Liver (tissue), 9 donors: ENCODE results near the gene PDC. TPM values are rescaled to one million over a fixed set of nuclear protein-coding genes. Genes with fewer than 3 reads are reported as not detected.

Experiments used
- DNase-seq: peaks from one replicate; pipeline ENCODE4 v3.0.0-alpha.2; 2017; ENCODE audit warnings: low spot score
- H3K27ac ChIP-seq, 2 donors: one replicate each; pipeline ENCODE4 v1.7.0; 2013; ENCODE audit warnings: inconsistent platforms in 2 of 2, low read length in 2 of 2, control low read depth in 1 of 2, low read depth in 1 of 2, mild to moderate bottlenecking in 1 of 2
- H3K27me3 ChIP-seq, 4 donors: one replicate each; pipeline versions ENCODE4 v1.6.1 to v1.7.0; 2013; ENCODE audit warnings: low read length in 3 of 4, inconsistent platforms in 1 of 4, mild to moderate bottlenecking in 1 of 4, moderate library complexity in 1 of 4; ENCODE audit not compliant: control insufficient read depth in 4 of 4, insufficient read depth in 4 of 4
- H3K36me3 ChIP-seq, 4 donors: one replicate each; pipeline versions ENCODE4 v1.6.1 to v1.7.0; 2013; ENCODE audit warnings: low read length in 3 of 4, mild to moderate bottlenecking in 3 of 4, low read depth in 1 of 4, moderate library complexity in 1 of 4; ENCODE audit not compliant: control insufficient read depth in 4 of 4, insufficient read depth in 3 of 4
- H3K4me1 ChIP-seq, 4 donors: one replicate each; pipeline versions ENCODE4 v1.6.1 to v1.7.0; 2013; ENCODE audit warnings: low read length in 3 of 4, mild to moderate bottlenecking in 3 of 4, moderate library complexity in 1 of 4; ENCODE audit not compliant: control insufficient read depth in 4 of 4, insufficient read depth in 4 of 4
- H3K4me3 ChIP-seq, 3 donors: one replicate each; pipeline versions ENCODE4 v1.6.1 to v1.7.0; 2013; ENCODE audit warnings: low read length in 3 of 3, control low read depth in 1 of 3, low read depth in 1 of 3, mild to moderate bottlenecking in 1 of 3
- H3K9ac ChIP-seq, 2 donors: one replicate each; pipeline ENCODE4 v1.7.0; 2013; ENCODE audit warnings: low read length in 2 of 2, mild to moderate bottlenecking in 2 of 2, moderate library complexity in 2 of 2, control low read depth in 1 of 2, low read depth in 1 of 2
- H3K9me3 ChIP-seq, 4 donors: one replicate each; pipeline versions ENCODE4 v1.6.1 to v1.7.0; 2013; ENCODE audit warnings: low read length in 3 of 4; ENCODE audit not compliant: control insufficient read depth in 4 of 4
- EGR1 ChIP-seq, 2 donors: IDR thresholded peaks; 2 replicates each; pipeline ENCODE4 v1.6.1; 2016 to 2018; ENCODE audit warnings: antibody characterized with exemption in 2 of 2, low read depth in 2 of 2
- FOXA1 ChIP-seq: IDR thresholded peaks from 2 replicates; pipeline ENCODE4 v1.6.1; 2016; ENCODE audit warnings: antibody characterized with exemption
- JUND ChIP-seq, 2 donors: IDR thresholded peaks; 2 replicates each; pipeline ENCODE4 v1.6.1; 2016; ENCODE audit warnings: antibody characterized with exemption in 2 of 2
- NR2F2 ChIP-seq: IDR thresholded peaks from 2 replicates; pipeline ENCODE4 v1.6.1; 2016; ENCODE audit warnings: antibody characterized with exemption
- RAD21 ChIP-seq, 2 donors: IDR thresholded peaks; 2 replicates each; pipeline ENCODE4 v1.6.1; 2016; ENCODE audit warnings: antibody characterized with exemption in 2 of 2, mild to moderate bottlenecking in 2 of 2
- RXRA ChIP-seq, 2 donors: IDR thresholded peaks; 2 replicates each; pipeline ENCODE4 v1.6.1; 2017 to 2018; ENCODE audit warnings: antibody characterized with exemption in 2 of 2, mild to moderate bottlenecking in 1 of 2
- SP1 ChIP-seq: IDR thresholded peaks from 2 replicates; pipeline ENCODE4 v1.6.1; 2018; ENCODE audit warnings: antibody characterized with exemption, mild to moderate bottlenecking
- TAF1 ChIP-seq: conservative IDR thresholded peaks from 2 replicates; pipeline ENCODE4 v1.6.1; 2016; ENCODE audit warnings: antibody characterized with exemption, mild to moderate bottlenecking
- YY1 ChIP-seq: IDR thresholded peaks from 2 replicates; pipeline ENCODE4 v1.6.1; 2016; ENCODE audit warnings: antibody characterized with exemption, mild to moderate bottlenecking
- WGBS: extraction: QIAGEN DNeasy Blood & Tissue Kit; methylation state at CpG from one replicate; pipeline ENCODE4 v1.1.7; 2013; 5-methylcytosine and 5-hydroxymethylcytosine counted together
- polyA plus RNA-seq, 2 donors: library from polyadenylated mRNA; stranded (reverse) in 1 of 2; unstranded in 1 of 2; fragments of 200-250 nt in 1 of 2; fragments of >200 nt in 1 of 2; fragmentation: Nextera tagmentation in 1 of 2; extraction: Ambion mirVana in 1 of 2; gene quantifications; one replicate each; pipeline versions ENCODE4 v1.2.1 to v1.2.3, GENCODE V29; 2013 to 2015
- total RNA-seq, 2 donors: library from RNA; depleted of rRNA; stranded (reverse); fragments of >200 nt; gene quantifications; one replicate each; pipeline ENCODE4 v1.2.3, GENCODE V29; 2014
- TF ChIP-seq, protein P1 (sequence below): fragments of 150-350 bp; IDR thresholded peaks from 2 replicates; pipeline ENCODE4 v1.5.1; 2017; ENCODE audit warnings: improper control_type of control experiment, low read depth, low read length; ENCODE audit not compliant: missing input control
- donor health status: healthy.
- donor health status: healthy.
- donor health status: healthy.
- donor health status: healthy.
- donor health status: healthy.

Gene PDC
- total and polyA plus RNA-seq, 4 donors: 0.22 TPM; not detected in 3

DNA sequence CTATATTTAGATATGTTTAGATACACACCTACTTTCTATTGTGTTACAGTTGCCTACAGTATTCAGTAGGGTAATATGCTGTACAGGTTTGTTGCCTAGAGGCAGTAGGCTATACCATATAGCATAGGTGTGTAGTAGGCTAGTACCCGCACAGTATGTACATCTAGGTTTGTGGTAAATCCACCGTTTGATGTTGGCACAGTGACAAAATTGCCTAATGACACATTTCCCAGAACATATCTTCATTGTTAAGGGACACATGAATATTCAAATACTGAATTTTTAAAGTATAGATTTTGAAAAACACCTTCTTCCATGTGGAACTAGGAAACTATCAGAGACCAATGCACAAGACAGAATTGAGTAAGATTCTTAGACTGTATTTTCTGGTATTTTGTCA is 22.6 kb upstream of the PDC start:
- Histone ChIP-seq H3K4me3 (no peak overlapping the region), H3K4me1 (no peaks in the 10 kb centered on the region), H3K27me3 (no peaks in the 10 kb centered on the region), H3K9me3 (no peaks in the 10 kb centered on the region), H3K9ac (no peak overlapping the region), H3K27ac (no peak overlapping the region), H3K36me3 (no peaks in the 10 kb centered on the region)
- DNase-seq: no peak
- WGBS: 66% methylated on average over 2 of the region's 2 CpGs
- TF ChIP-seq FOXA1: no peak
- TF ChIP-seq RAD21 (IDR thresholded peaks at IDR 0.05): no peak
- no peak for TF ChIP-seq RXRA (IDR thresholded peaks at IDR 0.05)

DNA sequence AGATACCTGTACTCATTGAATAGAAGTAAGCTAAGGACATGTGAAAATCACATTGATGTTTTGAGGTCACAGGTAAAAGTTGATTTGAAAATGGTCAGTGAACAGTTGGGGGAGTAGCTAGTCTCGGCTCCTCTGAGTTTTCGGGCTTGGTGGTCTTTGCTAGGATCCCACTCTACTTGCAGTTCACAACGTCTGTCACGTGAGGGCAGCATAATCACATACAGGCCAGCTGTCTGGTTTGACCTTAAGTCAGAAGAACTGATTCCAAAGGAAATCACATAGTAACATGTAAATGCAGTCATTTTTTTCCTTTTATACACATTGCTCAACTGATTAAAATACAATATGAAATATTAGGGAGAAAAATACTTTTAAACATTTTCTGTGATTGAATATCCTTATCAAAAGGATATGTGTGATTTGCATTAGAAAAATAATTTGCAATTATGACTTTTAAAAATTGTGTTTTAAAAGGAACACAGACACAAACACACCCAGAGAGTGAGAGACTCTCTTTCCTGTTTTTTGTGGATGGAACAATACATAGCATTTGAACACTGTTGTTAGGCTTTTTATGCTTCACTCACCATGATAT is 21.8 kb upstream of the PDC start:
- TF ChIP-seq FOXA1 (no peak), NR2F2 (peak; percentile 64), RXRA (IDR thresholded peaks at IDR 0.05) (peak in 1 of 2 donors; percentile 14), RAD21 (IDR thresholded peaks at IDR 0.05) (peak; percentile 86 to 96)
- TF ChIP-seq, protein P1, sequence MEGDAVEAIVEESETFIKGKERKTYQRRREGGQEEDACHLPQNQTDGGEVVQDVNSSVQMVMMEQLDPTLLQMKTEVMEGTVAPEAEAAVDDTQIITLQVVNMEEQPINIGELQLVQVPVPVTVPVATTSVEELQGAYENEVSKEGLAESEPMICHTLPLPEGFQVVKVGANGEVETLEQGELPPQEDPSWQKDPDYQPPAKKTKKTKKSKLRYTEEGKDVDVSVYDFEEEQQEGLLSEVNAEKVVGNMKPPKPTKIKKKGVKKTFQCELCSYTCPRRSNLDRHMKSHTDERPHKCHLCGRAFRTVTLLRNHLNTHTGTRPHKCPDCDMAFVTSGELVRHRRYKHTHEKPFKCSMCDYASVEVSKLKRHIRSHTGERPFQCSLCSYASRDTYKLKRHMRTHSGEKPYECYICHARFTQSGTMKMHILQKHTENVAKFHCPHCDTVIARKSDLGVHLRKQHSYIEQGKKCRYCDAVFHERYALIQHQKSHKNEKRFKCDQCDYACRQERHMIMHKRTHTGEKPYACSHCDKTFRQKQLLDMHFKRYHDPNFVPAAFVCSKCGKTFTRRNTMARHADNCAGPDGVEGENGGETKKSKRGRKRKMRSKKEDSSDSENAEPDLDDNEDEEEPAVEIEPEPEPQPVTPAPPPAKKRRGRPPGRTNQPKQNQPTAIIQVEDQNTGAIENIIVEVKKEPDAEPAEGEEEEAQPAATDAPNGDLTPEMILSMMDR: peak; percentile 74
- peak; percentile 56 for DNase-seq
- Histone ChIP-seq H3K36me3 (no peaks in the 10 kb centered on the region), H3K27me3 (no peaks in the 10 kb centered on the region), H3K27ac (no peak overlapping the region), H3K9me3 (no peaks in the 10 kb centered on the region), H3K4me1 (no peaks in the 10 kb centered on the region), H3K4me3 (no peak overlapping the region), H3K9ac (no peak overlapping the region)
- 4% methylated on average over 4 of the region's 4 CpGs for WGBS

DNA sequence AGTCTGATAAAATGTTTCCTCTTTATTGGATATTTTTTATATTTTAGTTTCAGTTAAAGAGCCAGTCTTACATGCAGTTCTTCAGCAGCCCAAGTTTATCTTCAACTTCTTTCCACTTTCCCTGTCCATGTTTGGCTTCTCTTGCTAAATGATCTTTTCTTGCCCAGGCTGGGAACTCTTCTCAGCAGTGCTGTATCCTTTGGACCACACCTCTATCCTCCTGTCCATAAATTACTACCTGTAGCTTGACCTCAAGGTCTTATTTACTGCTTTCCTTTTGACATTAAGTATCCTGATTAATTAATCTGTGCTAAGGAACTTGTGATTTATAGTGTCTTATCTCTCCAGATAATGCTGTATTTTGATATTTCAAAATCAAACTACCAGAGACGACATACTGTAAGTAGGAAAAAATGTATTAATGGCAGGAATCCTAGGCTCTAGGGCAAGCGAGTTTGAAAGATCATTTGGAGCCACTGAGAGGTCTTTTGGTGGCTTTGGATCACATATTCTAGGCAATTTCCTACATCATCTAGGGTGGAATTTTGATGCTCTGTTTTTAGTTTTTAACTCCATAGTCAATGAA is 20.5 kb upstream of the PDC start:
- Histone ChIP-seq H3K27ac (no peak overlapping the region), H3K4me3 (no peak overlapping the region), H3K4me1 (no peaks in the 10 kb centered on the region), H3K36me3 (no peaks in the 10 kb centered on the region), H3K27me3 (no peaks in the 10 kb centered on the region), H3K9me3 (no peaks in the 10 kb centered on the region), H3K9ac (no peak overlapping the region)
- no peak for DNase-seq
- TF ChIP-seq YY1 (no peak), NR2F2 (peak; percentile 35)
- 77% methylated on average over 2 of the region's 2 CpGs for WGBS

DNA sequence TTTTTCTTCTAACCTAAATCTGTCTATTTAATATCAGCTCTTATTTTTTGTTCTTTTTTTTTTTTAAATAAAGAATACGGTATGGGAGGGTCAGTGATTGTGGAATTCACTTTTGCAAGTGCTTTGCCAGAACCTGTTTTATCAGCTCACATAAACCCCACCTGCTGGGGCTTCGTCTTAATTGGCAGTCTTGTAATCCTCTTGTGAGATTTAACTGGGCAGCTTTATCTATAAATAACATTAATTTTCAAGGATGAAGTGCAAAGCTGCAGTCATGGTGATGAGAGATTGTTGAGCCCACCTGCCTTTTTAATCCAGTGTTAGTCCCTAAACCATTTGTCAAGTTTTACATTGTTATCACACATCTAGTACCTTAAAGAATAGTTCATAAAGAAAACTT is 18.2 kb upstream of the PDC start:
- Histone ChIP-seq H3K4me1 (no peaks in the 10 kb centered on the region), H3K9ac (no peak overlapping the region), H3K36me3 (no peaks in the 10 kb centered on the region), H3K27me3 (no peaks in the 10 kb centered on the region), H3K4me3 (no peak overlapping the region), H3K9me3 (no peaks in the 10 kb centered on the region), H3K27ac (no peak overlapping the region)
- WGBS: 75% methylated on average over 2 of the region's 2 CpGs
- DNase-seq: no peak
- TF ChIP-seq SP1 (no peak), TAF1 (no peak), JUND (IDR thresholded peaks at IDR 0.05) (no peak), EGR1 (IDR thresholded peaks at IDR 0.05; ENCODE audit: low read depth in 2 of 2) (no peak), RXRA (IDR thresholded peaks at IDR 0.05) (no peak)
